HL-60 (cell line): Measurements from ENCODE around the gene RYR3.

Source experiments
- GABPA ChIP-seq: IDR thresholded peaks from 2 replicates; pipeline ENCODE4 v1.6.1; 2012; ENCODE audit warnings: low read depth
- POLR2AphosphoS5 ChIP-seq: IDR thresholded peaks from 2 replicates; pipeline ENCODE4 v1.6.1; 2012; ENCODE audit warnings: low read depth
- SPI1 ChIP-seq: IDR thresholded peaks from 2 replicates; pipeline ENCODE4 v1.6.1; 2012; ENCODE audit warnings: low read depth, mild to moderate bottlenecking, borderline replicate concordance
- TF ChIP-seq, protein P1 (sequence below): IDR thresholded peaks from one replicate; pipeline ENCODE4 v1.5.1; 2011; ENCODE audit warnings: low read length, control low read depth, inconsistent platforms; ENCODE audit not compliant: insufficient read depth
- TF ChIP-seq, protein P2 (sequence below): IDR thresholded peaks from 2 replicates; pipeline ENCODE4 v1.6.1; 2012; ENCODE audit warnings: low read depth; ENCODE audit not compliant: insufficient replicate concordance

DNA sequence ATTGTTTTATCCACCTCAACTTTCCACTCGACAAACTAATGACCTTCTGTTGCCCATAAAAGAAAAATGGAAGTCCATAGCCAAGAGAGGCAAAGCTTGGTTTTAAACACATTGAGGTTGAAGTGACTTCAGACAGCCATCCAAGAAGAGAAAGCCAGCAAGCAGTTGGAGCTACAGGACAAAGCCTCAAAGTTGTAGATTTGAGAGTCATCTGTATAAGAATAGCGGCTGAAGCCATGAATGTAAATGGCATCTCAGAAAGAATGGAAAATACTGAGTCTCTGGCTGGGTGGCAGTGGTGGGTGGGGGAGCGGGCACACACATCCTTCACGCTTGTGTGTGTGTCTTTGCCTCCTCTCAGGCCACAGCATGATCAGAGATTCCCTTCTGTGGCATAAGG, 533.4 kb downstream of the RYR3 start:
- TF ChIP-seq SPI1 = no peak
- TF ChIP-seq, protein P1, sequence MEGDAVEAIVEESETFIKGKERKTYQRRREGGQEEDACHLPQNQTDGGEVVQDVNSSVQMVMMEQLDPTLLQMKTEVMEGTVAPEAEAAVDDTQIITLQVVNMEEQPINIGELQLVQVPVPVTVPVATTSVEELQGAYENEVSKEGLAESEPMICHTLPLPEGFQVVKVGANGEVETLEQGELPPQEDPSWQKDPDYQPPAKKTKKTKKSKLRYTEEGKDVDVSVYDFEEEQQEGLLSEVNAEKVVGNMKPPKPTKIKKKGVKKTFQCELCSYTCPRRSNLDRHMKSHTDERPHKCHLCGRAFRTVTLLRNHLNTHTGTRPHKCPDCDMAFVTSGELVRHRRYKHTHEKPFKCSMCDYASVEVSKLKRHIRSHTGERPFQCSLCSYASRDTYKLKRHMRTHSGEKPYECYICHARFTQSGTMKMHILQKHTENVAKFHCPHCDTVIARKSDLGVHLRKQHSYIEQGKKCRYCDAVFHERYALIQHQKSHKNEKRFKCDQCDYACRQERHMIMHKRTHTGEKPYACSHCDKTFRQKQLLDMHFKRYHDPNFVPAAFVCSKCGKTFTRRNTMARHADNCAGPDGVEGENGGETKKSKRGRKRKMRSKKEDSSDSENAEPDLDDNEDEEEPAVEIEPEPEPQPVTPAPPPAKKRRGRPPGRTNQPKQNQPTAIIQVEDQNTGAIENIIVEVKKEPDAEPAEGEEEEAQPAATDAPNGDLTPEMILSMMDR = no peak
- TF ChIP-seq GABPA = no peak
- TF ChIP-seq, protein P2, sequence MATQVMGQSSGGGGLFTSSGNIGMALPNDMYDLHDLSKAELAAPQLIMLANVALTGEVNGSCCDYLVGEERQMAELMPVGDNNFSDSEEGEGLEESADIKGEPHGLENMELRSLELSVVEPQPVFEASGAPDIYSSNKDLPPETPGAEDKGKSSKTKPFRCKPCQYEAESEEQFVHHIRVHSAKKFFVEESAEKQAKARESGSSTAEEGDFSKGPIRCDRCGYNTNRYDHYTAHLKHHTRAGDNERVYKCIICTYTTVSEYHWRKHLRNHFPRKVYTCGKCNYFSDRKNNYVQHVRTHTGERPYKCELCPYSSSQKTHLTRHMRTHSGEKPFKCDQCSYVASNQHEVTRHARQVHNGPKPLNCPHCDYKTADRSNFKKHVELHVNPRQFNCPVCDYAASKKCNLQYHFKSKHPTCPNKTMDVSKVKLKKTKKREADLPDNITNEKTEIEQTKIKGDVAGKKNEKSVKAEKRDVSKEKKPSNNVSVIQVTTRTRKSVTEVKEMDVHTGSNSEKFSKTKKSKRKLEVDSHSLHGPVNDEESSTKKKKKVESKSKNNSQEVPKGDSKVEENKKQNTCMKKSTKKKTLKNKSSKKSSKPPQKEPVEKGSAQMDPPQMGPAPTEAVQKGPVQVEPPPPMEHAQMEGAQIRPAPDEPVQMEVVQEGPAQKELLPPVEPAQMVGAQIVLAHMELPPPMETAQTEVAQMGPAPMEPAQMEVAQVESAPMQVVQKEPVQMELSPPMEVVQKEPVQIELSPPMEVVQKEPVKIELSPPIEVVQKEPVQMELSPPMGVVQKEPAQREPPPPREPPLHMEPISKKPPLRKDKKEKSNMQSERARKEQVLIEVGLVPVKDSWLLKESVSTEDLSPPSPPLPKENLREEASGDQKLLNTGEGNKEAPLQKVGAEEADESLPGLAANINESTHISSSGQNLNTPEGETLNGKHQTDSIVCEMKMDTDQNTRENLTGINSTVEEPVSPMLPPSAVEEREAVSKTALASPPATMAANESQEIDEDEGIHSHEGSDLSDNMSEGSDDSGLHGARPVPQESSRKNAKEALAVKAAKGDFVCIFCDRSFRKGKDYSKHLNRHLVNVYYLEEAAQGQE = no peak
- TF ChIP-seq POLR2AphosphoS5 = no peak
